ENCODE data around the gene ZBP1.

ZBP1 gene

GRCh38 chr20:57573242-57573641, 47.0 kb downstream of the ZBP1 start:
- Histone ChIP-seq H2AFZ (ENCODE audit: insufficient read depth, low read length, poor library complexity) (no peak overlapping the region), H3K36me3 (ENCODE audit: control insufficient read depth in 1 of 2, insufficient read depth in 2 of 2, low read length in 2 of 2) (no peaks in the 10 kb centered on the region), H4K91ac (ENCODE audit: low read depth, low read length) (no peak overlapping the region), H3K14ac (ENCODE audit: low read length) (no peak overlapping the region), H3K4me2 (ENCODE audit: low read length) (no peak overlapping the region), H3K18ac (ENCODE audit: low read length) (no peak overlapping the region), H3K79me1 (ENCODE audit: low read length) (no peaks in the 10 kb centered on the region), H2AK5ac (ENCODE audit: low read length) (no peak overlapping the region), H3K4ac (ENCODE audit: low read depth, low read length) (no peak overlapping the region), H4K12ac (ENCODE audit: low read depth, low read length) (no peak overlapping the region), H3K27ac (ENCODE audit: low read depth, low read length) (no peak overlapping the region), H2BK5ac (ENCODE audit: low read depth, low read length, poor library complexity) (no peak overlapping the region), H2BK120ac (ENCODE audit: insufficient read depth, low read length, poor library complexity) (no peak overlapping the region), H3K23ac (ENCODE audit: low read length) (no peak overlapping the region), H3K4me3 (ENCODE audit: low read depth, low read length) (no peak overlapping the region), H3K27me3 (ENCODE audit: insufficient read depth, low read length) (no peaks in the 10 kb centered on the region), H3K9ac (ENCODE audit: low read length) (no peak overlapping the region), H3K4me1 (ENCODE audit: control insufficient read depth in 1 of 2, insufficient read depth in 2 of 2, low read length in 2 of 2) (no peaks in the 10 kb centered on the region), H3K9me3 (ENCODE audit: insufficient read depth, low read depth, low read length) (no peaks in the 10 kb centered on the region), H4K8ac (ENCODE audit: low read depth, low read length) (no peak overlapping the region), H2BK12ac (ENCODE audit: low read length) (no peak overlapping the region), H3K79me2 (ENCODE audit: control insufficient read depth, insufficient read depth, low read length, poor library complexity) (no peaks in the 10 kb centered on the region)
- WGBS (ENCODE audit: extremely low coverage, insufficient coverage, insufficient read length): no CpG with 5 or more reads among the region's 12 CpGs
- DNase-seq: no peak

GRCh38 chr20:57571782-57572416, 48.3 kb downstream of the ZBP1 start:
- H3K23ac ChIP-seq (ENCODE audit: low read length): no peak overlapping the region
- no peak overlapping the region for H2BK5ac ChIP-seq (ENCODE audit: low read depth, low read length, poor library complexity)
- H3K79me1 ChIP-seq (ENCODE audit: low read length): no peaks in the 10 kb centered on the region
- H3K14ac ChIP-seq (ENCODE audit: low read length): no peak overlapping the region
- no peak overlapping the region for H4K91ac ChIP-seq (ENCODE audit: low read depth, low read length)
- H3K4ac ChIP-seq (ENCODE audit: low read depth, low read length): no peak overlapping the region
- H2BK120ac ChIP-seq (ENCODE audit: insufficient read depth, low read length, poor library complexity): no peak overlapping the region
- DNase-seq: no peak
- H3K27me3 ChIP-seq (ENCODE audit: insufficient read depth, low read length): no peaks in the 10 kb centered on the region
- H3K4me2 ChIP-seq (ENCODE audit: low read length): no peak overlapping the region
- no peak overlapping the region for H4K8ac ChIP-seq (ENCODE audit: low read depth, low read length)
- H3K4me1 ChIP-seq (ENCODE audit: control insufficient read depth in 1 of 2, insufficient read depth in 2 of 2, low read length in 2 of 2): no peaks in the 10 kb centered on the region
- H4K12ac ChIP-seq (ENCODE audit: low read depth, low read length): no peak overlapping the region
- H3K36me3 ChIP-seq (ENCODE audit: control insufficient read depth in 1 of 2, insufficient read depth in 2 of 2, low read length in 2 of 2): no peaks in the 10 kb centered on the region
- H3K79me2 ChIP-seq (ENCODE audit: control insufficient read depth, insufficient read depth, low read length, poor library complexity): no peaks in the 10 kb centered on the region
- no peak overlapping the region for H3K9ac ChIP-seq (ENCODE audit: low read length)
- no CpG with 5 or more reads among the region's 3 CpGs for WGBS (ENCODE audit: extremely low coverage, insufficient coverage, insufficient read length)
- H2BK12ac ChIP-seq (ENCODE audit: low read length): no peak overlapping the region
- H3K18ac ChIP-seq (ENCODE audit: low read length): no peak overlapping the region
- no peak overlapping the region for H2AFZ ChIP-seq (ENCODE audit: insufficient read depth, low read length, poor library complexity)
- H3K9me3 ChIP-seq (ENCODE audit: insufficient read depth, low read depth, low read length): no peaks in the 10 kb centered on the region
- no peak overlapping the region for H2AK5ac ChIP-seq (ENCODE audit: low read length)
- no peak overlapping the region for H3K4me3 ChIP-seq (ENCODE audit: low read depth, low read length)
- H3K27ac ChIP-seq (ENCODE audit: low read depth, low read length): no peak overlapping the region

GRCh38 chr20:57570920-57571319, 49.3 kb downstream of the ZBP1 start:
- no peak overlapping the region for H2AFZ ChIP-seq (ENCODE audit: insufficient read depth, low read length, poor library complexity)
- H2BK120ac ChIP-seq (ENCODE audit: insufficient read depth, low read length, poor library complexity): no peak overlapping the region
- no peak for DNase-seq
- no peak overlapping the region for H3K14ac ChIP-seq (ENCODE audit: low read length)
- no peak overlapping the region for H2BK12ac ChIP-seq (ENCODE audit: low read length)
- H3K9me3 ChIP-seq (ENCODE audit: insufficient read depth, low read depth, low read length): no peaks in the 10 kb centered on the region
- no peaks in the 10 kb centered on the region for H3K79me2 ChIP-seq (ENCODE audit: control insufficient read depth, insufficient read depth, low read length, poor library complexity)
- no peak overlapping the region for H3K4ac ChIP-seq (ENCODE audit: low read depth, low read length)
- H4K8ac ChIP-seq (ENCODE audit: low read depth, low read length): no peak overlapping the region
- no peak overlapping the region for H3K18ac ChIP-seq (ENCODE audit: low read length)
- H3K79me1 ChIP-seq (ENCODE audit: low read length): no peaks in the 10 kb centered on the region
- H3K27ac ChIP-seq (ENCODE audit: low read depth, low read length): no peak overlapping the region
- no peak overlapping the region for H3K4me2 ChIP-seq (ENCODE audit: low read length)
- H3K4me1 ChIP-seq (ENCODE audit: control insufficient read depth in 1 of 2, insufficient read depth in 2 of 2, low read length in 2 of 2): no peaks in the 10 kb centered on the region
- H2AK5ac ChIP-seq (ENCODE audit: low read length): no peak overlapping the region
- no peak overlapping the region for H3K4me3 ChIP-seq (ENCODE audit: low read depth, low read length)
- no peak overlapping the region for H2BK5ac ChIP-seq (ENCODE audit: low read depth, low read length, poor library complexity)
- H3K27me3 ChIP-seq (ENCODE audit: insufficient read depth, low read length): no peaks in the 10 kb centered on the region
- no peak overlapping the region for H4K12ac ChIP-seq (ENCODE audit: low read depth, low read length)
- no CpG with 5 or more reads among the region's 8 CpGs for WGBS (ENCODE audit: extremely low coverage, insufficient coverage, insufficient read length)
- no peak overlapping the region for H4K91ac ChIP-seq (ENCODE audit: low read depth, low read length)
- no peak overlapping the region for H3K9ac ChIP-seq (ENCODE audit: low read length)
- H3K23ac ChIP-seq (ENCODE audit: low read length): no peak overlapping the region
- no peaks in the 10 kb centered on the region for H3K36me3 ChIP-seq (ENCODE audit: control insufficient read depth in 1 of 2, insufficient read depth in 2 of 2, low read length in 2 of 2)

- Histone ChIP-seq H3K4me3 (ENCODE audit: low read depth, low read length) (no peak overlapping the region), H2BK5ac (ENCODE audit: low read depth, low read length, poor library complexity) (no peak overlapping the region), H4K12ac (ENCODE audit: low read depth, low read length) (no peak overlapping the region), H3K36me3 (ENCODE audit: control insufficient read depth in 1 of 2, insufficient read depth in 2 of 2, low read length in 2 of 2) (no peaks in the 10 kb centered on the region), H2BK120ac (ENCODE audit: insufficient read depth, low read length, poor library complexity) (no peak overlapping the region), H3K27me3 (ENCODE audit: insufficient read depth, low read length) (no peaks in the 10 kb centered on the region), H3K9ac (ENCODE audit: low read length) (no peak overlapping the region), H4K8ac (ENCODE audit: low read depth, low read length) (no peak overlapping the region), H4K91ac (ENCODE audit: low read depth, low read length) (no peak overlapping the region), H3K4ac (ENCODE audit: low read depth, low read length) (no peak overlapping the region), H3K27ac (ENCODE audit: low read depth, low read length) (no peak overlapping the region), H3K23ac (ENCODE audit: low read length) (no peak overlapping the region), H3K79me1 (ENCODE audit: low read length) (no peaks in the 10 kb centered on the region), H3K14ac (ENCODE audit: low read length) (no peak overlapping the region), H2AFZ (ENCODE audit: insufficient read depth, low read length, poor library complexity) (no peak overlapping the region), H2AK5ac (ENCODE audit: low read length) (no peak overlapping the region), H2BK12ac (ENCODE audit: low read length) (no peak overlapping the region), H3K18ac (ENCODE audit: low read length) (no peak overlapping the region), H3K79me2 (ENCODE audit: control insufficient read depth, insufficient read depth, low read length, poor library complexity) (no peaks in the 10 kb centered on the region), H3K4me1 (ENCODE audit: control insufficient read depth in 1 of 2, insufficient read depth in 2 of 2, low read length in 2 of 2) (no peaks in the 10 kb centered on the region), H3K4me2 (ENCODE audit: low read length) (no peak overlapping the region), H3K9me3 (ENCODE audit: insufficient read depth, low read depth, low read length) (no peaks in the 10 kb centered on the region)
- DNase-seq: no peak
- no CpG with 5 or more reads among the region's 20 CpGs for WGBS (ENCODE audit: extremely low coverage, insufficient coverage, insufficient read length)
These were observed 49.9 kb downstream of the ZBP1 start for GRCh38 chr20:57570145-57570850.

Measured in trophoblast cell (in vitro differentiated cells and primary cell).